SK-N-SH treated with all-trans-retinoic acid at 6 μM for 48 hours (cell line): Measurements from ENCODE around the gene ZNF462.

Experiments
- BACH2 ChIP-seq: fragments of 250-450 bp; sonication (Bioruptor Pico); IDR thresholded peaks from 2 replicates; pipeline ENCODE4 v1.9.0; 2021; ENCODE audit warnings: mild to moderate bottlenecking, borderline replicate concordance
- GLIS3 ChIP-seq: fragments of 250-450 bp; sonication (Bioruptor Pico); IDR thresholded peaks from 2 replicates; pipeline ENCODE4 v1.5.0; 2020; ENCODE audit warnings: mild to moderate bottlenecking, moderate library complexity
- PATZ1 ChIP-seq: fragments of 250-450 bp; sonication (Bioruptor Pico); IDR thresholded peaks from 2 replicates; pipeline ENCODE4 v1.8.0; 2020; ENCODE audit warnings: mild to moderate bottlenecking, moderate library complexity, borderline replicate concordance
- TCF4 ChIP-seq: fragments of 250-450 bp; sonication (Bioruptor Pico); IDR thresholded peaks from 2 replicates; pipeline ENCODE4 v1.8.0; 2021; ENCODE audit warnings: mild to moderate bottlenecking, moderate library complexity, borderline replicate concordance
- ZNF70 ChIP-seq: fragments of 450-650 bp; formaldehyde crosslinking; IDR thresholded peaks from 2 replicates; pipeline ENCODE4 v1.5.0; 2020; ENCODE audit warnings: mild to moderate bottlenecking, moderate library complexity

- TF ChIP-seq BACH2 (CRISPR knock-in tag) (no peak), GLIS3 (CRISPR knock-in tag) (no peak), PATZ1 (CRISPR knock-in tag) (no peak), ZNF70 (CRISPR knock-in tag) (no peak), TCF4 (no peak)
These were observed 52.9 kb downstream of the ZNF462 start for GRCh38 chr9:106915851-106916250.
